Measurements from ENCODE around the gene SV2B. TPM values are rescaled to one million over a fixed set of nuclear protein-coding genes. Genes with fewer than 3 reads are reported as not detected.

SV2B gene
- total RNA-seq, 1 experiment from 2014 or later = 1.4 TPM

- no peak for DNase-seq (ENCODE audit: low spot score)
- no peaks in the 10 kb centered on the region; the same call in 1 of the 2 replicates for H3K27me3 Mint-ChIP-seq (ENCODE audit: low read depth)
- CTCF ChIA-PET = interaction anchor here (1.6 to 1.9 kb wide), 4 partner anchors 11 to 205 kb away, joined by 4 to 6 read pairs (median 5); no protein-coding TSS in a partner anchor
Measured at GRCh38 chr15:91067036-91067435, 33.0 kb upstream of the SV2B start.

GRCh38 chr15:91068436-91068835 lies 31.6 kb upstream of the SV2B start:
- DNase-seq (ENCODE audit: low spot score) (no peak), ATAC-seq (no peak)
- H3K4me3 Mint-ChIP-seq = no peak overlapping the region
- ChIA-PET CTCF (interaction anchor here (0.6 to 1.9 kb wide), 4 partner anchors 12 to 1112 kb away, joined by 4 to 6 read pairs (median 4); no protein-coding TSS in a partner anchor), POLR2A (no interaction called here)
- H3K36me3 Mint-ChIP-seq = peaks cover 12% of the 10 kb centered on the region
- H3K27ac Mint-ChIP-seq = no peak overlapping the region
- no peaks in the 10 kb centered on the region; the same call in 1 of the 2 replicates for H3K27me3 Mint-ChIP-seq (ENCODE audit: low read depth)
- peaks cover 15% of the 10 kb centered on the region for H3K9me3 Mint-ChIP-seq
- H3K4me1 Mint-ChIP-seq = no peaks in the 10 kb centered on the region
- TF ChIP-seq TEAD1 (CRISPR knock-in tag; IDR thresholded peaks at IDR 0.05) (no peak), NFATC4 (CRISPR knock-in tag; IDR thresholded peaks at IDR 0.05) (no peak), MLX (CRISPR knock-in tag; IDR thresholded peaks at IDR 0.05) (no peak), AFF4 (CRISPR knock-in tag; IDR thresholded peaks at IDR 0.05; ENCODE audit: borderline replicate concordance) (no peak), SMAD4 (CRISPR knock-in tag; IDR thresholded peaks at IDR 0.05) (no peak), ZBTB21 (CRISPR knock-in tag; IDR thresholded peaks at IDR 0.05; ENCODE audit: borderline replicate concordance) (no peak), CBFB (CRISPR knock-in tag; IDR thresholded peaks at IDR 0.05; ENCODE audit: low read depth) (no peak)

More at GRCh38 chr15:91067036-91067435, 33.0 kb upstream of the SV2B start:
- no peak overlapping the region for H3K4me3 Mint-ChIP-seq
- H3K4me1 Mint-ChIP-seq = no peaks in the 10 kb centered on the region
- TF ChIP-seq ZBTB21 (CRISPR knock-in tag; IDR thresholded peaks at IDR 0.05; ENCODE audit: borderline replicate concordance) (no peak), SOX15 (CRISPR knock-in tag; IDR thresholded peaks at IDR 0.05) (no peak), RELA (CRISPR knock-in tag; IDR thresholded peaks at IDR 0.05; ENCODE audit: borderline replicate concordance) (no peak), MYBL2 (CRISPR knock-in tag; IDR thresholded peaks at IDR 0.05) (no peak), CBFB (CRISPR knock-in tag; IDR thresholded peaks at IDR 0.05; ENCODE audit: low read depth) (no peak), ZNF232 (CRISPR knock-in tag; IDR thresholded peaks at IDR 0.05) (no peak), ATF1 (CRISPR knock-in tag; IDR thresholded peaks at IDR 0.05) (no peak), FOXP4 (CRISPR knock-in tag; IDR thresholded peaks at IDR 0.05) (no peak), SMAD4 (CRISPR knock-in tag; IDR thresholded peaks at IDR 0.05) (no peak), OVOL2 (CRISPR knock-in tag; IDR thresholded peaks at IDR 0.05; ENCODE audit: borderline replicate concordance) (no peak), MAX (CRISPR knock-in tag; IDR thresholded peaks at IDR 0.05) (no peak), ZNF396 (CRISPR knock-in tag; IDR thresholded peaks at IDR 0.05; ENCODE audit: borderline replicate concordance) (no peak)
- TF ChIP-seq, protein P1, sequence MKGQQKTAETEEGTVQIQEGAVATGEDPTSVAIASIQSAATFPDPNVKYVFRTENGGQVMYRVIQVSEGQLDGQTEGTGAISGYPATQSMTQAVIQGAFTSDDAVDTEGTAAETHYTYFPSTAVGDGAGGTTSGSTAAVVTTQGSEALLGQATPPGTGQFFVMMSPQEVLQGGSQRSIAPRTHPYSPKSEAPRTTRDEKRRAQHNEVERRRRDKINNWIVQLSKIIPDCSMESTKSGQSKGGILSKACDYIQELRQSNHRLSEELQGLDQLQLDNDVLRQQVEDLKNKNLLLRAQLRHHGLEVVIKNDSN (CRISPR knock-in tag; IDR thresholded peaks at IDR 0.05) = no peak
- TF ChIP-seq, protein P2, sequence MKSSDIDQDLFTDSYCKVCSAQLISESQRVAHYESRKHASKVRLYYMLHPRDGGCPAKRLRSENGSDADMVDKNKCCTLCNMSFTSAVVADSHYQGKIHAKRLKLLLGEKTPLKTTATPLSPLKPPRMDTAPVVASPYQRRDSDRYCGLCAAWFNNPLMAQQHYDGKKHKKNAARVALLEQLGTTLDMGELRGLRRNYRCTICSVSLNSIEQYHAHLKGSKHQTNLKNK (CRISPR knock-in tag; IDR thresholded peaks at IDR 0.05) = no peak
- TF ChIP-seq, protein P3, sequence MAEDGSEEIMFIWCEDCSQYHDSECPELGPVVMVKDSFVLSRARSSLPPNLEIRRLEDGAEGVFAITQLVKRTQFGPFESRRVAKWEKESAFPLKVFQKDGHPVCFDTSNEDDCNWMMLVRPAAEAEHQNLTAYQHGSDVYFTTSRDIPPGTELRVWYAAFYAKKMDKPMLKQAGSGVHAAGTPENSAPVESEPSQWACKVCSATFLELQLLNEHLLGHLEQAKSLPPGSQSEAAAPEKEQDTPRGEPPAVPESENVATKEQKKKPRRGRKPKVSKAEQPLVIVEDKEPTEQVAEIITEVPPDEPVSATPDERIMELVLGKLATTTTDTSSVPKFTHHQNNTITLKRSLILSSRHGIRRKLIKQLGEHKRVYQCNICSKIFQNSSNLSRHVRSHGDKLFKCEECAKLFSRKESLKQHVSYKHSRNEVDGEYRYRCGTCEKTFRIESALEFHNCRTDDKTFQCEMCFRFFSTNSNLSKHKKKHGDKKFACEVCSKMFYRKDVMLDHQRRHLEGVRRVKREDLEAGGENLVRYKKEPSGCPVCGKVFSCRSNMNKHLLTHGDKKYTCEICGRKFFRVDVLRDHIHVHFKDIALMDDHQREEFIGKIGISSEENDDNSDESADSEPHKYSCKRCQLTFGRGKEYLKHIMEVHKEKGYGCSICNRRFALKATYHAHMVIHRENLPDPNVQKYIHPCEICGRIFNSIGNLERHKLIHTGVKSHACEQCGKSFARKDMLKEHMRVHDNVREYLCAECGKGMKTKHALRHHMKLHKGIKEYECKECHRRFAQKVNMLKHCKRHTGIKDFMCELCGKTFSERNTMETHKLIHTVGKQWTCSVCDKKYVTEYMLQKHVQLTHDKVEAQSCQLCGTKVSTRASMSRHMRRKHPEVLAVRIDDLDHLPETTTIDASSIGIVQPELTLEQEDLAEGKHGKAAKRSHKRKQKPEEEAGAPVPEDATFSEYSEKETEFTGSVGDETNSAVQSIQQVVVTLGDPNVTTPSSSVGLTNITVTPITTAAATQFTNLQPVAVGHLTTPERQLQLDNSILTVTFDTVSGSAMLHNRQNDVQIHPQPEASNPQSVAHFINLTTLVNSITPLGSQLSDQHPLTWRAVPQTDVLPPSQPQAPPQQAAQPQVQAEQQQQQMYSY (CRISPR knock-in tag; IDR thresholded peaks at IDR 0.05) = no peak
- TF ChIP-seq, protein P4, sequence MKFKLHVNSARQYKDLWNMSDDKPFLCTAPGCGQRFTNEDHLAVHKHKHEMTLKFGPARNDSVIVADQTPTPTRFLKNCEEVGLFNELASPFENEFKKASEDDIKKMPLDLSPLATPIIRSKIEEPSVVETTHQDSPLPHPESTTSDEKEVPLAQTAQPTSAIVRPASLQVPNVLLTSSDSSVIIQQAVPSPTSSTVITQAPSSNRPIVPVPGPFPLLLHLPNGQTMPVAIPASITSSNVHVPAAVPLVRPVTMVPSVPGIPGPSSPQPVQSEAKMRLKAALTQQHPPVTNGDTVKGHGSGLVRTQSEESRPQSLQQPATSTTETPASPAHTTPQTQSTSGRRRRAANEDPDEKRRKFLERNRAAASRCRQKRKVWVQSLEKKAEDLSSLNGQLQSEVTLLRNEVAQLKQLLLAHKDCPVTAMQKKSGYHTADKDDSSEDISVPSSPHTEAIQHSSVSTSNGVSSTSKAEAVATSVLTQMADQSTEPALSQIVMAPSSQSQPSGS (CRISPR knock-in tag; IDR thresholded peaks at IDR 0.05; ENCODE audit: borderline replicate concordance, low read depth) = no peak
- POLR2A ChIA-PET = no interaction called here
- no peak overlapping the region for H3K27ac Mint-ChIP-seq
- peaks cover 12% of the 10 kb centered on the region for H3K36me3 Mint-ChIP-seq
- ATAC-seq = no peak
- H3K9me3 Mint-ChIP-seq = peaks cover 15% of the 10 kb centered on the region

All from WTC11 (cell line).